GM21390 (cell line): Measurements from ENCODE around the gene FAXC.

Experiments used
- ATAC-seq: cut with Tn5 transposase; IDR thresholded peaks from one replicate; pipeline ENCODE4 v1.9.1; 2021; ENCODE audit not compliant: unreplicated experiment

Gene FAXC

DNA sequence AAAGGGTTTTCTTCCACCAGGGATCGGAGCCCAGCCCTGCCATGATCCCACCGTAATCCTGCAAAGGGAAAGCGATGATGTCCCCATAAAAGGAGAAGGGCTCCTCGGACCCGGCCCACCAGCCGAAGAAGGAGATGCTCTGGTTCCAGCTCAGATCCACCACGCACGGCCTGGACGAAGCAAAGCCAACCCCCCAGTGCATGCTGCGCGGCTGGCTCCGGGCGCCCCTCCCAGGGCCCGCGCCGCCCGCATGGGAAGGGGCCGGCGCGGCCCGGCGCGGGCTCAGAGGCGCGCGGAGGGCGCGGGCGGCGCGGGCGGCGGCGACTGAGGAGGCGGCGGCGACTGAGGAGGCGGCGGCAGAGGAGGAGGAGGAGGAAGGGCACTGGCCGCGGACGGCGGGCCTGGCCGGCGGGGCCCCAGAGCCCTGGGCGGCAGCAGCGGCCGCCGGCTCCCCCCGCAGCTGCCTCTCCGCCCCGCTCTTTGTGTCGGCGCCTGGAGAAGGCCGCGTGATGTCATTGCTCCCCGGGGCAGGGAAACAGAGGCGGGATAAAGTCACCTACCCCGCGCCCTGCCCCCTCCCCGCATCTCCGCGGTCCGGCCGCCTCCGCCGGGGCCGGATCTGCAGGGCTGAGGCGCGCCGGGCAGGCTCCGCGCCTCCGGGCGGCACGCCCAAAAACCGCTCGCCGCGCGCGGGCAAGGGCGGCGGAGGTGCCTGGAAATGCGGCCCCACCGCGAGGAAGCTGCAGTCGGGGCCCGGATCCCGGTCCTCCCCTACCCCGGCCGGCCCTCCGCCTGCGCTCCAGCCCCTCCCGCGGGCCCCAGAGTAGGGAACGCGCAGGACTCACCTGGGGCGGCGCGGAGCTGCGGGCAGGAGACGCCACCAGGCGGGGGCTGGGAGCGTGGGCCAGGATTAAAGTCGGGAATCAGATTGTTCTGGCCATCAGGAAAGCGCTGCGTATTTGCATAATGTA lies at the start of gene FAXC:
FAXC (minus strand) TSS at position 504 of the 971 bp plus-strand sequence; CDS start at position 202, 302 bp downstream.
- no peak for ATAC-seq

DNA sequence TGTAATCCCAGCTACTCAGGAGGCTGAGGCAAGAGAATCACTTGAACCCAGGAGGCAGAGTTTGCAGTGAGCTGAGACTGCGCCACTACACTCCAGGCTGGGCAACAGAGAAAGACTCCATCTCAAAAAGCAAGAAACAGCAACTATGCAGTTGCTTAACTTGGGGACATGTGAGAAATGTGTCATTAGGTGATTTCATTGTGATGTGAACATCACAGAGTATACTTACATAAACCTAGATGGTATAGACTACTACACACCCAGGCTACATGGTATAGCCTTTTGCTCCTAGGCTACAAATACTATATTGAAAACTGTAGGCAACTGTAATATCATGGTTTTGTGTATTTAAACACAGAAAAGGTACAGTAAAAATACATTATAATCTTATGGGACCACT lies 47.8 kb upstream of the FAXC start:
- ATAC-seq: no peak

DNA sequence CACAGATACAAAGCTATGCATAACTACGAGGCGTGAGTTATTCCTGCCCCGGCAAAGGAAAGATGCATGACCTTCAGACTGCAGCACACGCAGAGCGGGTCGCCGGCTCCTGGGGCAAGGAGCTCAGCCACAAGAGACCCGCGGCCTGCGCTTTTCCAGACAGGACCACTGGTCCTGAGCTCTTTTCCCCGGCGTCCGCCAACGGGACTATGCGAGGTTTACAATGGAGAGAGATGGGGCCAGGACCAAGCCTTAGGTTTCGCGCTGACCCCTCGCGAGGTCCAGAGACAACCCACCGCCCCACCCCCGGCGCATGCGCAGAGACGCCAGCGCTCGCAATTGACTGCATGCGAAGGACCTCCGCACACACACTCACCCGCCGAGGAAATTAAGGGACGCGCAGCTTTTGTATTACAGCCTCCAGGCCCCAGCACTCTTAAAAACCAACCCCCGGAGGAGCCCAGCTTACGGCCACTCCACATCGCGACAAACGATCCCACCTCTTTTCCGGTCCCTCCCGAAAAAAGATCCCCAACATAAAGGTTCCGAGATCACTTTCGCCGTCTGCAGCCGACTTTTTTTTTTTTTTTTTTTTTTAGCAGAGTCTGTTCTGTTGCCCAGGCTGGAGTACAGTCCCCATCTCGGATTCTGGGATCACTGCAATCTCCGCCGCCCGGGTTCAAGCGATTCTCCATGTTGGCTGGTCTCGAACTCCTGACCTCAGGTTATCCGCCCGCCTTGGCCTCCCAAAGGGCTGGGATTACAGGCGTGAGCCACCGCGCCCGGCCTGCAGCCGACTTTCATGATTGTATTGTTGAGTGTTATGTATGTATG lies 44.4 kb upstream of the FAXC start, which contains the start of gene COQ3:
COQ3 (minus strand) TSS at position 498 of the 834 bp plus-strand sequence; CDS start at position 482, 16 bp downstream.
- peak; percentile 76 for ATAC-seq

DNA sequence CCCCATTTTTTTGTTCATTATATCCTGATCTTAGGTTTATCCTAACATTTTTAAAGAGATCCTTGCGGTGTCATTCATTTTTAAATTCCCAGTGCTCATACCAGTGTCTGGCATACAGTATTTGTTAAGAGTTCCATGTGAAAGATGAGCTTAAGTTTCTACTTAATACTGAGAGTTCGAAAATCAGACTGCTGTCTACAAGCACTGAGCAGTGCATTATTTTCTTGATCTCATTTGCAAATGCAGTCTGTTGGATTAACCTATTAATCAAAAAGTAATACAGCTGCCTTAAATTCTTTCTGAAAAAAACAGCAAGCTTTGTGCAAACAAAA lies 43.9 kb upstream of the FAXC start:
- ATAC-seq: peak; percentile 33

DNA sequence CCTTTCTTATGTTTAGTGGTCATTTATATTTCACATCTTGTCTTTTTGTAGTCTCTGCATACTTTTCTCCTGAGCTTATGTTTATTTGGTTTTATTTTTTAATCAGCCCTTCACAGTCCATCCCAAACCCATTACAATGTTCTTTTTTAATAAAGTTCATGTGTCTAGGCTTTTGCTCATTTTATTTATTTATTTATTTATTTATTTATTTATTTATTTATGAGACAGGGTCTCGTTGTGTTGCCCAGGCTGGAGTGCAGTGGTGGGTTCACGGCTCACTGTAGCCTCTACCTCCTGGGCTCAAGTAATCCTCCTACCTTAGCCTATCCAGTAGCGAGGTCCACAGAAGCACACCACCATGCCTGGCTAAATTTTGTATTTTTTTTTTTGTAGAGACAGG lies 41.4 kb upstream of the FAXC start:
- ATAC-seq: no peak

DNA sequence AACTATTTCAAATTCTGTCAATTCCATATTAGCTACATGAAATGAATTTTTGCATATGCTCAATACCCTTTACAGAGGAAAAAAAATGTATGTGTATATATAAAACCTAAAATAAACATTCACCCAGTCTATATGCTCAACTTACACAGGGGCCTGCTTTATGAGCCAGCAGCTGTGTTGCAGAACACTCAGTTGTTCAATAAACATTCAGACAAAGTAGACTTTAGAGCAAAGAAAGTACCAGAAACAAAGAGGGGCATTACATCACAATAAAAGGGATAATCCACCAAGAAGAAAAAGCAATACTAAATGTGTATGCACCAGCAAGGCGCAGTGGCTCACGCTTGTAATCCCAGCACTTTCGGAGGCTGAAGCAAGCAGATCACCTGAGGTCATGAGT lies 35.0 kb upstream of the FAXC start:
- ATAC-seq: no peak

DNA sequence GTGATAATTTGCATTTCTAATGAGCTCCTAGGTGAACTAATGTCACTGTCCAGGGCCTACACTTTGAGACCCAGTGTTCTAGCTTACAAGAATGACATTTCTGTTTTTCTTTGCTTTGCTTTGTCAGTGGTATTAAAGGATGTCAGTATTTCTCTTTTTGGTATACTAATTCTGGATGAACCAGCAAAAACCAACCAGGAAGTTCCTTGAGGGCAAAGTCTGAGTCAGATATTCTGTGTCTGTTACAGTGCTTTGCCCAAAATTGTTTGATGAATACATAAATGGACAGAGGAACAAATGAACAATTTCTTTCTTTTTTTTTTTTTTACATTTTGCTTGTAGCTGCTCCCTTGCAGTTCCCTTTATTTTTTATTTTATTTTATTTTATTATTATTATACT lies 29.2 kb upstream of the FAXC start:
- no peak for ATAC-seq

DNA sequence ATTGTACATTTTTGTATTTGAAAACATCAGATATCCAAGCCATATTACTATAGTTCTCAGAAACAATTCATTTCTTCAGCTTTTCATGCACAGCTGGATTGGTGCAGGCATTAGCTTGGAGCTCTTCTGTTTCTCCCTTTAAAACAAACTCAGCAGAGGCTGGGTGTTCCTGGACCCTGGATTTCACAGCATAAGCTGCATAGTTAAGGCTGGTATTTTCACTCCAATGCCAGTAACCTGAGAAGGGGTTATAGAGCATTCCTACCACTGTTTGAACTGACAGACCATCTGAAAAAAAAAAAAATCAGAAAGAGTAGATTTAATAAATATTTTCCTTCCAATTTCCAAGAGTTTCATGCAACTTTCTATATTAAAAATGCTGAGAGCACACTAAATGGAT lies 20.1 kb upstream of the FAXC start:
- no peak for ATAC-seq

DNA sequence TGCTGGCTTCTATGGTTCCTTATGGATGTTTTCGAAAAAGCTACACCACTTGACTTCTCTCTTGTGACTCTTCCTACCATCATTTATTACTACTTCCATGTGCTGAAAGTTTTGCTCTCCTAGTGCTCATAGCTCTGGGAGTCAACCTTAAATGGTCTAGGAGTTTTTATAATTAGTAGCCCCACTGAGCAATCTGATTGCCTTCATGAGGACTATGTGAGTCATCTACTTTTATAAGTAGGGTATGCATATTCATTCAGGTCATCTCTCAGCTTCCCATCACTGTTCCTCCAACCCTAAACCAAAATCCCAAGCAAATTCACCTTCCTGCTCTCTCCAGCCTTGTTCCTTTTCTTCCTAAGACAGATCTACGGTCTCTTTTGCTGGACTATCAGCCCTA lies 17.4 kb upstream of the FAXC start:
- no peak for ATAC-seq

DNA sequence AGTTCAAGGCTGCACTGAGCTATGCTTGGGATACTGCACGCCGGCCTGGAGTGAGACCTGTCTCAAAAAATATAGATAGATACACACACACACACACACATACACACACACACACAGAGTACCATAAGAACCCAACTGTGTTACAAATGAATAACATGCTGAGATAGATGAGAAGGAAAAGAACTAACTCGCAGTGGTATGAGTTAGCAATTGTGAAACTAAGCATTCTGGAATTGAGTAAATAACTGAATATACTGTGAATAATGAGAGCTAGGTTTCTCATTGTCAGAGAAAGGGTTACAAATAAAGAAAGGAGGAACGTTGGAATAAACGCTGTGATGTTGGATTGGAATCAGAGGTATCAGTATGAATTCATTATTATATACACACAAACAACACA lies 14.6 kb upstream of the FAXC start:
- ATAC-seq: peak; percentile 95

DNA sequence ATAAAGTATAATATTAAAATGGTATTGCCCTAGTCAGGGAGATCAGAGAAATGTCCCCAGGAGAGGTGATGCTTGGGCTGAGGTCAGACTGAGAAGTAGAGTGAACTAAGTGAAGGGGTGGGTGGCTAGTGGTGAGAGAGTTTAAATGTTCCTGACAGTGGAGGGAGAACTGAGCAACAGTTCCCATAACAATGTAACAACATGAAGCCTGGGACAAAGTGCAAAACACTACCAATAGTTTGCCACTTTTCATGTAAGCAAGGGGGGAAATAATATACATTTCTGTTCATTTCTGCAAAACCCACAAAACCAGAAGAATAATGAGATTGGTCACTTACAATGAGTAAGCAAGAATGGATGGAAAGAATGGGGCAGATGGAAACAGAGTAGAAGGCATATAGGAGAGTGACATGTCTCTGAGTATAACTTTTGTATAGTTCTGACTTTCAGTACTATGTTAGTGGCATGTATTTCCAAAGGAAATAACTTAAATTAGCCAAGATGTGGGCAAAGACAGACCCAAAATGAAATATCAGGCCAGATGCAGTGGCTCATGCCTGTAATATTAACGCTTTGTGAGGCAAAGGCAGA lies 13.3 kb upstream of the FAXC start:
- no peak for ATAC-seq

DNA sequence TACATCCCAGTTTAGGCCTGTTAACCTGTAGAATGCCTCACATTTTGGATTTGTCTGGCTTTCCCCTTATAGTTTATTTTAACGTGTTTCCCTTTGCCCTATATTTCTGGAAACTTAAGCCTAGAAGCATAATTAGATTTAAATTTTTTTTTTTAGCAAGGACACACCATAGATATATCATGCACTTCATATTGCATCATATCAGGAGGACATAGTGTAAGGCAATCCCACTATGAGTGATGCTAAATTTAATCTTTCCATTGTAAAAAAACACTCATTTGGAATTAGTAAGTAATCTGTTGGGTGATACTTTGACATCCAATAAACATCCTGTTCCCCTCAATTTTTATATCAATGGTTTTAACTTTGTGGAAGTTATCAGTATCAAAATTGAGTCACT lies 10.3 kb upstream of the FAXC start:
- no peak for ATAC-seq

DNA sequence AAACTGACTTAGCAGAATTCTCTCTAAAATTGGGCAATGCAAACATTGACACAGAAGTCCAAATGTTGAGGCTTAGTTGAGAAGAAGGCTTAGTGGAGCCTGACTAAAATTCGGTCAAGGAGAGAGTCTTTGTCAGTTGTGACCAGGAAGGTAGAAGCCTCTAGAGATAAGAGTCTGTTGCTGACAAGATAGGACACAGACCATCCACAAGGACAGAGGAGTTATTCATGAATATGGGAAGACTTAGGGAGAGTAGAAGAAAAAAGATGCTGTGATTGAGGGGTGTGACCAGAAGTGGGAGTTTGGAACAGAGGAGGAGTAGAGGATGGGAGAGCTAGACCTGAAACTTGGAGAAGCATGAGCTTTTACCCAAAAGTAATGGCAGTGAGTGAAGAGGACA lies 7.2 kb upstream of the FAXC start:
- ATAC-seq: no peak

DNA sequence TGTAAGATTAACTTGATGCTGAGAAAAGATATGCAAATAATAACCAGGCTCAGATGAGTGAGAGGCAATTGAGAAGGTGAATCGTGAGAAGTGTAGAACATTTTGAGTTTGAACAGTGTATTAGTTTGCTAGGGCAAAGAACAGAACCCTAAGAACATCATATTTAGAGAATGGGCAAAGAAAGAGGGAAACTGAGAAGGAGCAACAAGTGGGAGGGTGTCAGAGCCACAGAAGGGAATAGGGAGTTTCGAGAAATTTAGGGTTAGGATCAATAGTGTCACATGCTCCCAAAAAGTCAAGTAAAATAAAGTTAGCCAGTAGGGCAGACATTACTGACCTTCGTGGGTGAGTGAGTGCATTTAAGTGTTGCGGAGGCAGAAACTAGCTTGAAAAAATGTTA lies 5.5 kb upstream of the FAXC start:
- no peak for ATAC-seq

DNA sequence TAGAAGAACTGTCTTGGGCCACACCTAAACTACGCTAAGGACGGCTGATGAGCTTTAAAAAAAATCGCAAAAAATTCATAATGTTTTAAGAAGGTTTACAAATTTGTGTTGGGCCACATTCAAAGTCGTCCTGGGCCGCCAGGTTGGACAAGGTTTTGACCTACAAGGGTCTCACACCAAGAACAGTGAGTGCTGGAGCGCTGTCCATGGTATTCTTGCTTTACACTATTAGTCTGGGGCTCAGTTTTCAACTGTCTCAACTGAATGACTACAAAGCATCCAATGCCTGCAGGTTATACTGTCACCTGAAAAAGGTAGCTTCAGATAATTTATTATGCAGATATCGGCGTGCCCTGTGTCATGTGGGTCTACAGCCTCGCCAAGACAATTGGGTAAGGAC lies 3.7 kb upstream of the FAXC start:
- ATAC-seq: no peak

DNA sequence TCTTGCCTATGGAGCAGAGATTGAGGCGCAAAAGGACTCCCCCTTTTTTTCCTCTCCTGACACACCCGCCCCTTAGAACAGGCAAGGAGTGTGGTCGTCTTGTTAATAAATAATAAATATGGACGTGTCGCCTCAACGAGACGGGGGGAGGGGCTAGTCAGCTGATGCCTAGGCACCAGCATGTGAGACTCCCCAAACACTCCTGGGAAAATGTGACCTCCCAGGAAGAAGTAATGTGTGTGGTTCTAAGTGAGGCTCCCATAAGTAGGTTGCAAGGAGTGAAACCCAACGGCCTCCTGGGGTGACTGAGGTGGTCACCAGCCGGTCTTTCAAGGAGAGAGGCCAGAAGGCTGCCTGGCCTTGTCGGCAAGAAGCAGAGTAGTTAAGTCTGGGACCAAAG lies 1.1 kb upstream of the FAXC start:
- no peak for ATAC-seq

DNA sequence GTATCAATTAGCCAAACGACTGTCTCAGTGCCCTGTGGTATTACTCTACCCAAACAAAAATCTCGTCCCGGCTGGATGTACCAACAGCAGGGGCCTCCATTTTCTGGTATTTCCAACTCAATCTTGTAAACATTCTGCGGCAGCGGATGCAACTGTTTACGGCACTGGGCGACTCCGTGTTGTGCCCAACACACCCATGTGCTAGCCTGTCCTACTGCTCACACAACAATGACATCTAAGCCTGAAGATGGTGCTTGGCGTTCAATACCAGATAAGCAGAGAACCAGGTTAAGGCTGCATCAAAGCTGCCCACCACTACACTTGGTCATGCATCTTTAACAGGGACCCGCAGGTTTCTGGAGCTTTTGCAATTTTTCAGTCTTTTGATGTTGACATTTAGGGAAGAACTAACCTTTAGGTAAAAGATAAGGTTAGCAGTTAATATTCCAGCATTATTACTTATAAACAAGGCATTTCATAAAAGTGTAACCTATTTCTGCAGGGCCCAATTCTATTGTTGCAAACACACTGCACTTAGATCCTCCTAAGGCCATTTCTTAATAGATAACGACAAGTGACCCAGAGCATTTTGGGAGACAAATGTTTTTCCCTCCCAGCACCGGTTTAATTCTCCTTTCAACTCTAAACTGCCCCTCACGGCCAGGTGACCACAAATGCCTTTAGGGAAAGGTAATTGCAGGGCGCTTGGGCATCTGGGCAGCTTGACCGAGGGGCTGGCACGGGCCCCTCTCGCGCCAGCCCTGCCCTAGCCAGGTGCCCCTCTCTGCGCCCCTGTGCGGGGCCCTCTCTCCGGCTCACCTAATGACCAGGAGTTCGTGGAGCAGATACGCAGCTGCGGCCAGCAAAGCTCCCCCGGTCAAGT lies 945 bp downstream of the FAXC start:
- ATAC-seq: no peak

DNA sequence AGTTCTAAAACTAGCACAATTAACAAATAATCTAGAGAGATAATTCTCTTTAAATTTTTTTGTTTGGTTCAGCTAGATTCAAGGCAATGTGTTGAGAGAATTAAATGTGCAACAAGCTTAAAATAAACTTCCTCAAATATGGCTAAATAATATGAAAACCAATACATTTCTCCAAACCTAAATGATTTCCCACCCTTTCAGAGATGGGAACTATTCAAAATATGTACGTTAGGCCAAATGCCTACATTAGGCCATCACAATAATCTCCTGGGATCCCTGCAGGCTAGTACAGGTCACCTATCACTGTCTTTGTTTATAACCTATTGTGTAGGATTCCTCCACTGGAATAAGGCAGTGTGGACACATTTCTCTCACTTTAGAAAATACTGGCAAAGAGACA lies 1.7 kb downstream of the FAXC start:
- ATAC-seq: no peak

DNA sequence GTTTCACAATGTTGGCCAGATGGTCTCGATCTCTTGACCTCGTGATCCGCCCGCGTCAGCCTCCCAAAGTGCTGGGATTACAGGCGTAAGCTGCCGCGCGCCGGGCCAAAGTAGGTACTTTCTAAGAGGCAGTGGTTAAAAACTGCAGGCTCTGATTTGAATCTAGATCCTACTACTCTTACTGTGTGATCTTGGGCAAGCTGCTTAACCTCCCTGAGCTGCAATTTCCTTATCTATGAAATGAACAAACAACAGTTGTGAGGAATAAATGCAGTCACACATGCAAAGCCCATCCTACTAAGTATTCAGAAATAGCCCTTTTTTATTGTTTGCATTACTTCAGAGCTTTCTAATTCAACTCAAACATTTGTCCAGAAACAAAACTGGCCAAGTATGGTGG lies 2.9 kb downstream of the FAXC start:
- no peak for ATAC-seq

DNA sequence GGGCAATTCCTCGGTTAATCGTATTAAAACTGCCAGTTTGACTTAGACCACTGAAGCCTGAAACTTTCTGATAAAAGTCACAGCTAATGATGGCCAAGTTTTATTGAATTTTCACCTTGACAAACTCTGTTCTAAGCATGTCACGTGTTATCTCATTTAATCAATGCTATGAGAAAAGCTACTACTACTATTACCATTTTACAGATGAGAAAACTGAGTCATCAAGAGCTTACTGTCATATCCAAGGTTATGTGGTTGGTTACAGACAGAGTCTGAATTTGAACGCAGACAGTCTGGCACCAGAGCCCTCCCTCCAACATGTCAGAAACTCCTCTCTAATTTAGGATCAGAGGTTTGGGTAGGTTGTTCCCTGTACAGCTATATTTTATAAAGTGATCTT lies 4.3 kb downstream of the FAXC start:
- no peak for ATAC-seq

DNA sequence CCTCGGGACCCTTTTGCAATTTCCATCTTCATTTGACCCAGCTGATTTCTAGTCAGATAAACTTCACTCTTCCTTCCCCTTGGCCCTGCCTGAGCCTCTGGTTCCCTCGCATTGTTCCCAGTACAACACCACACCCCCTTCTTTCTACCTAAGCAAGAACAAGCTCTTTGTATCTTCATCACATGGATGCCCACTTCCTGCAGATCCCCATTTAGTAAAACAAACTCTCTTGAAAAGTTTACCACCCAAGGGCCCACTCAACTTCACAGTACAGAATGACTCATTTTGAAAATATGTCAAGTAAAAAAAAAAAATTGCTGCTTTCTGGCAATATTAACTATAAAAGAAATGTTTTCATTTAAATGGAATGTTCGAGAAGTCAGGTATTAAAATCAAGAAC lies 5.2 kb downstream of the FAXC start:
- no peak for ATAC-seq
